WTC11 (cell line): ENCODE results near the gene SYNE4. TPM values are rescaled to one million over a fixed set of nuclear protein-coding genes. Genes with fewer than 3 reads are reported as not detected.

Experiments
- ATAC-seq: fragments of 200-7000 bp; cut with Tn5 transposase; 2 replicates; pipeline ENCODE4 v1.10.0; 2021; ENCODE audit warnings: mild to moderate bottlenecking, moderate library complexity
- CTCF ChIA-PET: fragments of 300-600 bp; sonication (Branson Sonifier 250); formaldehyde crosslinking; loops from one replicate; lab custom pipeline; 2021; ENCODE audit warnings: antibody characterized with exemption; lab: Charles Lee
- POLR2A ChIA-PET: fragments of 350-600 bp; sonication (Branson Sonifier 250); formaldehyde crosslinking; loops from one replicate; lab custom pipeline; 2021; ENCODE audit warnings: antibody characterized with exemption; lab: Charles Lee
- DNase-seq: peaks from one replicate; pipeline ENCODE4 v3.0.0; 2021; ENCODE audit warnings: low spot score
- H3K27ac Mint-ChIP-seq: 2 replicates; pipeline ENCODE4 v1.8.0; 2021; ENCODE audit warnings: mixed read lengths
- H3K27me3 Mint-ChIP-seq: 2 replicates; pipeline ENCODE4 v1.8.0; 2021; ENCODE audit warnings: low read depth, mild to moderate bottlenecking, moderate library complexity, mixed read lengths
- H3K36me3 Mint-ChIP-seq: 2 replicates; pipeline ENCODE4 v1.8.0; 2021; ENCODE audit warnings: mixed read lengths
- H3K4me1 Mint-ChIP-seq: 2 replicates; pipeline ENCODE4 v1.8.0; 2022; ENCODE audit warnings: mixed read lengths
- H3K4me3 Mint-ChIP-seq: 2 replicates; pipeline ENCODE4 v1.8.0; 2021; ENCODE audit warnings: mild to moderate bottlenecking, moderate library complexity, mixed read lengths
- H3K9me3 Mint-ChIP-seq: 2 replicates; pipeline ENCODE4 v1.8.0; 2021; ENCODE audit warnings: mixed read lengths
- AFF4 ChIP-seq: sonication (generic); formaldehyde crosslinking; IDR thresholded peaks from 2 replicates; pipeline ENCODE4 v1.8.1; 2023; ENCODE audit warnings: mild to moderate bottlenecking, missing genetic modification reagents, borderline replicate concordance
- CREM ChIP-seq: sonication (generic); formaldehyde crosslinking; IDR thresholded peaks from 2 replicates; pipeline ENCODE4 v1.8.1; 2022; ENCODE audit warnings: mild to moderate bottlenecking, missing genetic modification reagents, moderate library complexity
- E2F4 ChIP-seq: sonication (generic); formaldehyde crosslinking; IDR thresholded peaks from 2 replicates; pipeline ENCODE4 v1.8.1; 2022; ENCODE audit warnings: low read depth, mild to moderate bottlenecking, moderate library complexity, missing genetic modification reagents, borderline replicate concordance
- HMGXB4 ChIP-seq: sonication (generic); formaldehyde crosslinking; IDR thresholded peaks from 2 replicates; pipeline ENCODE4 v1.8.1; 2023; ENCODE audit warnings: mild to moderate bottlenecking, moderate library complexity, missing genetic modification reagents
- MAX ChIP-seq: sonication (generic); formaldehyde crosslinking; IDR thresholded peaks from 2 replicates; pipeline ENCODE4 v1.8.0; 2022; ENCODE audit warnings: mild to moderate bottlenecking, missing genetic modification reagents
- NR2C2 ChIP-seq: sonication (generic); formaldehyde crosslinking; IDR thresholded peaks from 2 replicates; pipeline ENCODE4 v1.8.0; 2022; ENCODE audit warnings: mild to moderate bottlenecking, missing genetic modification reagents
- PRDM15 ChIP-seq: sonication (generic); formaldehyde crosslinking; IDR thresholded peaks from 2 replicates; pipeline ENCODE4 v1.8.0; 2022; ENCODE audit warnings: missing genetic modification reagents
- PRRX2 ChIP-seq: fragments of 250-450 bp; sonication (Bioruptor Pico); IDR thresholded peaks from 2 replicates; pipeline ENCODE4 v1.8.0; 2021; ENCODE audit warnings: mild to moderate bottlenecking
- SOX15 ChIP-seq: fragments of 250-450 bp; sonication (Bioruptor Pico); IDR thresholded peaks from 2 replicates; pipeline ENCODE4 v1.9.0; 2021; ENCODE audit warnings: mild to moderate bottlenecking
- STAT6 ChIP-seq: sonication (generic); formaldehyde crosslinking; conservative IDR thresholded peaks from 2 replicates; pipeline ENCODE4 v1.8.1; 2023; ENCODE audit warnings: mild to moderate bottlenecking, low read depth, missing genetic modification reagents, moderate library complexity
- ZMAT4 ChIP-seq: fragments of 250-450 bp; sonication (Bioruptor Pico); IDR thresholded peaks from 2 replicates; pipeline ENCODE4 v1.9.0; 2021; ENCODE audit warnings: mild to moderate bottlenecking
- ZNF219 ChIP-seq: sonication (generic); formaldehyde crosslinking; IDR thresholded peaks from 2 replicates; pipeline ENCODE4 v1.8.0; 2023; ENCODE audit warnings: missing genetic modification reagents, mild to moderate bottlenecking, borderline replicate concordance
- ZNF263 ChIP-seq: sonication (generic); formaldehyde crosslinking; IDR thresholded peaks from 2 replicates; pipeline ENCODE4 v1.8.1; 2022; ENCODE audit warnings: low read depth, mild to moderate bottlenecking, moderate library complexity, missing genetic modification reagents
- ZNF281 ChIP-seq: sonication (generic); formaldehyde crosslinking; IDR thresholded peaks from 2 replicates; pipeline ENCODE4 v1.8.0; 2023; ENCODE audit warnings: mild to moderate bottlenecking, missing genetic modification reagents
- total RNA-seq: library from RNA; stranded (reverse); gene quantifications from 3 replicates; pipeline ENCODE4 v1.2.3, GENCODE V29; 2021

The SYNE4 gene
- total RNA-seq, 1 experiment from 2014 or later, result 17.6 TPM

- Mint-ChIP-seq H3K9me3 (peaks cover 5% of the 10 kb centered on the region; the same call in 1 of the 2 replicates), H3K4me1 (peaks cover 9% of the 10 kb centered on the region), H3K36me3 (no peaks in the 10 kb centered on the region), H3K27ac (no peak overlapping the region), H3K27me3 (peaks cover 35% of the 10 kb centered on the region), H3K4me3 (no peak overlapping the region)
- ATAC-seq (no peak), DNase-seq (no peak)
- CTCF ChIA-PET, result interaction anchor here (0.7 to 1.2 kb wide), 4 partner anchors 14 to 346 kb away, joined by 3 to 10 read pairs (median 4); no protein-coding TSS in a partner anchor
- TF ChIP-seq ZNF263 (CRISPR knock-in tag) (no peak), CREM (no peak), MAX (CRISPR knock-in tag) (no peak), HMGXB4 (CRISPR knock-in tag) (no peak), ZNF219 (no peak), STAT6 (CRISPR knock-in tag) (no peak), ZMAT4 (no peak), NR2C2 (no peak), SOX15 (CRISPR knock-in tag) (no peak), E2F4 (CRISPR knock-in tag) (no peak), PRRX2 (CRISPR knock-in tag) (no peak), AFF4 (CRISPR knock-in tag) (no peak), PRDM15 (CRISPR knock-in tag) (no peak), ZNF281 (CRISPR knock-in tag) (no peak)
- POLR2A ChIA-PET, result no interaction called here
Observed at GRCh38 chr19:35990771-35991730, 17.6 kb downstream of the SYNE4 start.
